GM23248 (cell line): Measurements from ENCODE around the gene RHOC. TPM values are rescaled to one million over a fixed set of nuclear protein-coding genes. Genes with fewer than 3 reads are reported as not detected.

Experiments used
- DNase-seq: peaks from one replicate; pipeline ENCODE4 v3.0.0-alpha.2; 2015
- H2AFZ ChIP-seq: fragments of 200-600 bp; sonication (generic); 2 replicates; pipeline ENCODE4 v1.6.1; 2016; ENCODE audit warnings: antibody characterized with exemption
- H3F3A ChIP-seq: fragments of 200-600 bp; sonication (generic); 2 replicates; pipeline ENCODE4 v1.6.1; 2016; ENCODE audit warnings: mild to moderate bottlenecking, antibody characterized with exemption, mixed run types; ENCODE audit not compliant: insufficient read depth
- H3K27ac ChIP-seq: fragments of 200-600 bp; sonication (generic); 2 replicates; pipeline ENCODE4 v1.5.1; 2016; ENCODE audit warnings: mild to moderate bottlenecking
- H3K27me3 ChIP-seq: fragments of 200-600 bp; sonication (generic); replicated peaks from 2 replicates; pipeline ENCODE4 v1.6.1; 2016; ENCODE audit warnings: mild to moderate bottlenecking; ENCODE audit not compliant: insufficient read depth
- H3K36me3 ChIP-seq: fragments of 200-600 bp; sonication (generic); 2 replicates; pipeline ENCODE4 v1.6.1; 2016; ENCODE audit warnings: low read depth, mild to moderate bottlenecking
- H3K4me1 ChIP-seq: fragments of 200-600 bp; sonication (generic); 2 replicates; pipeline ENCODE4 v1.6.1; 2016; ENCODE audit warnings: mild to moderate bottlenecking; ENCODE audit not compliant: insufficient read depth
- H3K4me2 ChIP-seq: fragments of 200-600 bp; sonication (generic); one replicate; pipeline ENCODE4 v1.6.1; 2016; ENCODE audit warnings: mild to moderate bottlenecking; ENCODE audit not compliant: unreplicated experiment
- H3K4me3 ChIP-seq: fragments of 200-600 bp; sonication (generic); 2 replicates; pipeline ENCODE4 v1.5.1; 2016; ENCODE audit warnings: mild to moderate bottlenecking
- H3K79me2 ChIP-seq: fragments of 200-600 bp; sonication (generic); 2 replicates; pipeline ENCODE4 v1.6.1; 2016; ENCODE audit warnings: mild to moderate bottlenecking; ENCODE audit not compliant: insufficient read depth
- H3K9ac ChIP-seq: fragments of 200-600 bp; sonication (generic); 2 replicates; pipeline ENCODE4 v1.6.1; 2016; ENCODE audit warnings: mild to moderate bottlenecking
- H3K9me2 ChIP-seq: fragments of 200-600 bp; sonication (generic); 2 replicates; pipeline ENCODE4 v1.6.1; 2016; ENCODE audit warnings: mixed run types, mild to moderate bottlenecking, moderate library complexity; ENCODE audit not compliant: insufficient read depth
- H3K9me3 ChIP-seq: fragments of 200-600 bp; sonication (generic); one replicate; pipeline ENCODE4 v1.6.1; 2017; ENCODE audit warnings: low read depth
- H4K20me1 ChIP-seq: fragments of 200-600 bp; sonication (generic); 2 replicates; pipeline ENCODE4 v1.6.0; 2016; ENCODE audit not compliant: insufficient read depth
- EZH2 ChIP-seq: fragments of 200-600 bp; sonication (generic); IDR thresholded peaks from 2 replicates; pipeline ENCODE4 v1.6.1; 2018; ENCODE audit warnings: antibody characterized with exemption, mild to moderate bottlenecking; ENCODE audit not compliant: insufficient read depth, poor library complexity, severe bottlenecking
- EZH2phosphoT487 ChIP-seq: fragments of 200-600 bp; sonication (generic); IDR thresholded peaks from 2 replicates; pipeline ENCODE4 v1.6.1; 2018; ENCODE audit warnings: antibody characterized with exemption, moderate library complexity, mild to moderate bottlenecking, low read depth; ENCODE audit not compliant: insufficient read depth
- WGBS, 2 experiments: methylation state at CpG; one replicate each; pipeline ENCODE4 v1.1.6; 2015 to 2017; ENCODE audit warnings: low lambda C conversion rate in 2 of 2, low coverage in 1 of 2; ENCODE audit errors: missing lambda C conversion rate in 2 of 2; 5-methylcytosine and 5-hydroxymethylcytosine counted together
- in situ Hi-C: fragments of 300-500 bp; cut with MboI; formaldehyde crosslinking; loops from 2 replicates; pipeline ENCODE4 v1.15.0; 2020
- polyA plus RNA-seq: library from polyadenylated mRNA; unstranded; fragments of >200 nt; fragmentation: Nextera tagmentation; extraction: Ambion mirVana; gene quantifications from 2 replicates; pipeline ENCODE4 v1.2.1, GENCODE V29; 2016
- total RNA-seq: library from RNA; depleted of rRNA; stranded (reverse); fragments of >200 nt; shearing (Covaris generic); gene quantifications from 2 replicates; pipeline ENCODE4 v1.2.3, GENCODE V29; 2014

The RHOC gene
- total and polyA plus RNA-seq, 2 experiments from 2014 or later = 625 to 711 TPM

GRCh38 chr1:112711041-112711440, 4.1 kb upstream of the RHOC start:
- Histone ChIP-seq H3K27me3 (no peaks in the 10 kb centered on the region), H3K36me3 (no peaks in the 10 kb centered on the region), H3K27ac (no peak overlapping the region), H3K9me3 (no peaks in the 10 kb centered on the region), H4K20me1 (no peaks in the 10 kb centered on the region), H3K4me1 (peaks cover 8% of the 10 kb centered on the region), H3K9me2 (no peaks in the 10 kb centered on the region), H3K9ac (no peak overlapping the region), H3K4me2 (no peak overlapping the region), H3K4me3 (no peak overlapping the region), H2AFZ (no peak overlapping the region), H3K79me2 (peaks cover 8% of the 10 kb centered on the region), H3F3A (peaks cover 10% of the 10 kb centered on the region)
- TF ChIP-seq EZH2 = no peak
- TF ChIP-seq EZH2phosphoT487 = no peak
- in situ Hi-C loops = no loop called here
- WGBS, 2 experiments = 70 to 72% methylated on average over 7 of the region's 7 CpGs
- no peak for DNase-seq

- Histone ChIP-seq H2AFZ (no peak overlapping the region), H3K9me2 (no peaks in the 10 kb centered on the region), H3K9me3 (no peaks in the 10 kb centered on the region), H3K9ac (no peak overlapping the region), H3K4me3 (no peak overlapping the region), H3K27ac (no peak overlapping the region), H3K4me2 (no peak overlapping the region), H4K20me1 (no peaks in the 10 kb centered on the region), H3K79me2 (peaks cover 13% of the 10 kb centered on the region), H3K4me1 (0 out of 2 replicates have a peak, but pooled peaks cover 6% of the 10 kb centered on the region), H3K36me3 (no peaks in the 10 kb centered on the region), H3K27me3 (no peaks in the 10 kb centered on the region), H3F3A (peaks cover 11% of the 10 kb centered on the region)
- DNase-seq = no peak
- WGBS, 2 experiments = 93 to 94% methylated on average over 3 of the region's 3 CpGs
- in situ Hi-C loops = no loop called here
- no peak for TF ChIP-seq EZH2
- no peak for TF ChIP-seq EZH2phosphoT487
Measured at GRCh38 chr1:112710586-112710985, 3.7 kb upstream of the RHOC start.

- H3K9ac ChIP-seq = no peak overlapping the region
- H3K4me2 ChIP-seq = no peak overlapping the region
- no peaks in the 10 kb centered on the region for H3K9me2 ChIP-seq
- in situ Hi-C loops = no loop called here
- TF ChIP-seq EZH2 (no peak), EZH2phosphoT487 (no peak)
- WGBS, 2 experiments = 84 to 87% methylated on average over 4 to 7 of the region's 7 CpGs
- H3K79me2 ChIP-seq = peaks cover 17% of the 10 kb centered on the region
- peaks cover 15% of the 10 kb centered on the region for H3F3A ChIP-seq
- H3K27me3 ChIP-seq = no peaks in the 10 kb centered on the region
- no peaks in the 10 kb centered on the region for H3K36me3 ChIP-seq
- no peak overlapping the region for H3K27ac ChIP-seq
- H4K20me1 ChIP-seq = no peaks in the 10 kb centered on the region
- no peak overlapping the region for H2AFZ ChIP-seq
- H3K4me1 ChIP-seq = 0 out of 2 replicates have a peak, but pooled peaks cover 6% of the 10 kb centered on the region
- DNase-seq = no peak
- H3K9me3 ChIP-seq = no peaks in the 10 kb centered on the region
- no peak overlapping the region for H3K4me3 ChIP-seq
Measured at GRCh38 chr1:112710159-112710558, 3.2 kb upstream of the RHOC start.

- WGBS, 2 experiments = 93 to 94% methylated on average over 3 of the region's 3 CpGs
- Histone ChIP-seq H3F3A (peaks cover 17% of the 10 kb centered on the region), H3K9me3 (no peaks in the 10 kb centered on the region), H3K4me1 (0 out of 2 replicates have a peak, but pooled peaks cover 6% of the 10 kb centered on the region), H4K20me1 (no peaks in the 10 kb centered on the region), H3K79me2 (peaks cover 32% of the 10 kb centered on the region), H3K4me3 (no peak overlapping the region), H3K36me3 (no peaks in the 10 kb centered on the region), H3K27me3 (no peaks in the 10 kb centered on the region), H3K4me2 (no peak overlapping the region), H3K9ac (no peak overlapping the region), H3K27ac (no peak overlapping the region), H2AFZ (no peak overlapping the region), H3K9me2 (no peaks in the 10 kb centered on the region)
- TF ChIP-seq EZH2phosphoT487 (no peak), EZH2 (no peak)
- DNase-seq = no peak
- in situ Hi-C loops = no loop called here
Measured at GRCh38 chr1:112708489-112708888, 1.6 kb upstream of the RHOC start.

- Histone ChIP-seq H3K4me3 (peak overlapping the region; percentile 90), H3K4me1 (0 out of 2 replicates have a peak, but pooled peaks cover 6% of the 10 kb centered on the region), H3K36me3 (no peaks in the 10 kb centered on the region), H3K27me3 (no peaks in the 10 kb centered on the region), H4K20me1 (no peaks in the 10 kb centered on the region), H2AFZ (peak overlapping the region; percentile 87), H3K9me3 (no peaks in the 10 kb centered on the region), H3K4me2 (peak overlapping the region; percentile 81), H3F3A (peaks cover 20% of the 10 kb centered on the region), H3K27ac (no peak overlapping the region), H3K79me2 (peaks cover 37% of the 10 kb centered on the region), H3K9me2 (no peaks in the 10 kb centered on the region), H3K9ac (peak overlapping the region; percentile 95)
- 57 to 60% methylated on average over 6 of the region's 6 CpGs for WGBS, 2 experiments
- no peak for DNase-seq
- in situ Hi-C loops = no loop called here
- no peak for TF ChIP-seq EZH2
Measured at GRCh38 chr1:112708002-112708448, 1.1 kb upstream of the RHOC start.
